Measurements from ENCODE around the gene PHC2.

Gene PHC2

GRCh38 chr1:33327587-33328325 lies 103.1 kb downstream of the PHC2 start:
- no peak for TF ChIP-seq CTCF (IDR thresholded peaks at IDR 0.05; ENCODE audit: low read depth, low read length)
- no peak overlapping the region for H3K4me3 ChIP-seq (ENCODE audit: low read depth, low read length)

GRCh38 chr1:33326785-33327184 lies 104.1 kb downstream of the PHC2 start:
- TF ChIP-seq CTCF (IDR thresholded peaks at IDR 0.05; ENCODE audit: low read depth, low read length): no peak
- H3K4me3 ChIP-seq (ENCODE audit: low read depth, low read length): no peak overlapping the region

- TF ChIP-seq CTCF (IDR thresholded peaks at IDR 0.05; ENCODE audit: low read depth, low read length): no peak
These were observed 106.0 kb downstream of the PHC2 start for GRCh38 chr1:33324677-33325575.

GRCh38 chr1:33323663-33324477 lies 107.0 kb downstream of the PHC2 start:
- H3K4me3 ChIP-seq (ENCODE audit: low read depth, low read length): no peak overlapping the region
- TF ChIP-seq CTCF (IDR thresholded peaks at IDR 0.05; ENCODE audit: low read depth, low read length): no peak

More at GRCh38 chr1:33324677-33325575, 106.0 kb downstream of the PHC2 start:
- no peak overlapping the region for H3K4me3 ChIP-seq (ENCODE audit: low read depth, low read length)

- H3K4me3 ChIP-seq (ENCODE audit: low read depth, low read length): no peak overlapping the region
- no peak for TF ChIP-seq CTCF (IDR thresholded peaks at IDR 0.05; ENCODE audit: low read depth, low read length)
These were observed 107.9 kb downstream of the PHC2 start for GRCh38 chr1:33322870-33323585.

- TF ChIP-seq CTCF (IDR thresholded peaks at IDR 0.05; ENCODE audit: low read depth, low read length): no peak
- no peak overlapping the region for H3K4me3 ChIP-seq (ENCODE audit: low read depth, low read length)
These were observed 108.8 kb downstream of the PHC2 start for GRCh38 chr1:33322109-33322508.
